MM.1S (cell line): ENCODE data around the gene ESYT3.

ENCODE experiments used
- DNase-seq: peaks from one replicate; pipeline ENCODE4 v3.0.0-alpha.2; 2015
- H2AFZ ChIP-seq: fragments of 300-600 bp; sonication (generic); 2 replicates; pipeline ENCODE4 v1.6.0; 2016; ENCODE audit warnings: antibody characterized with exemption, low read length
- H3F3A ChIP-seq: fragments of 300-600 bp; sonication (generic); 2 replicates; pipeline ENCODE4 v1.6.1; 2016; ENCODE audit warnings: mild to moderate bottlenecking, antibody characterized with exemption, low read length, moderate library complexity, mixed read lengths; ENCODE audit not compliant: insufficient read depth
- H3K27ac ChIP-seq: fragments of 300-600 bp; sonication (generic); 2 replicates; pipeline ENCODE4 v1.5.1; 2016; ENCODE audit warnings: mild to moderate bottlenecking, low read length
- H3K27me3 ChIP-seq: fragments of 300-600 bp; sonication (generic); replicated peaks from 2 replicates; pipeline ENCODE4 v1.6.0; 2016; ENCODE audit warnings: low read length; ENCODE audit not compliant: insufficient read depth
- H3K36me3 ChIP-seq: fragments of 300-600 bp; sonication (generic); replicated peaks from 2 replicates; pipeline ENCODE4 v1.6.1; 2016; ENCODE audit warnings: mild to moderate bottlenecking, low read length, mixed read lengths; ENCODE audit not compliant: insufficient read depth
- H3K4me1 ChIP-seq: fragments of 300-600 bp; sonication (generic); 2 replicates; pipeline ENCODE4 v1.6.1; 2016; ENCODE audit warnings: low read length, mixed read lengths
- H3K4me2 ChIP-seq: fragments of 300-600 bp; sonication (generic); 2 replicates; pipeline ENCODE4 v1.6.0; 2016; ENCODE audit warnings: low read depth, low read length
- H3K4me3 ChIP-seq: fragments of 300-600 bp; sonication (generic); 2 replicates; pipeline ENCODE4 v1.5.1; 2016; ENCODE audit warnings: low read length, mixed read lengths
- H3K79me2 ChIP-seq: fragments of 300-600 bp; sonication (generic); 2 replicates; pipeline ENCODE4 v1.6.1; 2016; ENCODE audit warnings: mixed run types, low read length, mixed read lengths
- H3K9ac ChIP-seq: fragments of 300-600 bp; sonication (generic); 2 replicates; pipeline ENCODE4 v1.6.1; 2016; ENCODE audit warnings: low read length, mixed read lengths
- H3K9me2 ChIP-seq: fragments of 300-600 bp; sonication (generic); replicated peaks from 2 replicates; pipeline ENCODE4 v1.6.1; 2016; ENCODE audit warnings: mild to moderate bottlenecking, low read length, mixed read lengths; ENCODE audit not compliant: insufficient read depth
- H3K9me3 ChIP-seq: fragments of 300-600 bp; sonication (generic); replicated peaks from 2 replicates; pipeline ENCODE4 v1.6.1; 2016; ENCODE audit warnings: mild to moderate bottlenecking, low read length, mixed read lengths; ENCODE audit not compliant: insufficient read depth
- H4K20me1 ChIP-seq: fragments of 300-600 bp; sonication (generic); 2 replicates; pipeline ENCODE4 v1.6.1; 2016; ENCODE audit warnings: mild to moderate bottlenecking, low read length, moderate library complexity, mixed read lengths; ENCODE audit not compliant: insufficient read depth
- EZH2 ChIP-seq: fragments of 300-600 bp; sonication (generic); optimal IDR thresholded peaks from 2 replicates; pipeline ENCODE3; 2017; ENCODE audit warnings: low read depth, mild to moderate bottlenecking, antibody characterized with exemption, low read length, mixed read lengths
- EZH2phosphoT487 ChIP-seq: fragments of 300-600 bp; sonication (generic); IDR thresholded peaks from 2 replicates; pipeline ENCODE4 v1.6.1; 2018; ENCODE audit warnings: antibody characterized with exemption, low read length
- TF ChIP-seq, protein P1 (sequence below): fragments of 300-600 bp; sonication (generic); IDR thresholded peaks from 2 replicates; pipeline ENCODE4 v1.5.1; 2016; ENCODE audit warnings: antibody characterized with exemption, low read length, mixed read lengths

The ESYT3 gene

DNA sequence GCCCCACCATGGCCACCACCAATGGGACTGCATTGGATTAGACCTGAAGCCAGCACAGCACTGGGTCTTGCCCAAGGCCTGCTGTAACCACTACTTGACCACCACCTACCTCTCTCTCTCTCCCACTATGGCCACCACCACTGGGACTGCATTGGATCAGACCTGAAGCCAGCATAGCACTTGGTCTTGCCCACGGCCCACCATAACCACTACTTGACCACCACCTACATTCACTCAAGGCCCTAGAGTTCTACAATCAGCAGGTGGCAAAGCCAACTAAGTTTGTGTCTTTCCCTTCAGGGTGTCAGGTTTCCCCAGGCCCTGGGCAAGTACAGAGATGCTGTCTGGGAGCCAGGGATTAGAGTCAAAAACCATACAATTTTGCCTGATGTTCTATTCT is 57.6 kb downstream of the ESYT3 start:
- Histone ChIP-seq H3K79me2 (no peaks in the 10 kb centered on the region), H3K4me1 (no peaks in the 10 kb centered on the region), H3K9me3 (no peaks in the 10 kb centered on the region), H4K20me1 (no peaks in the 10 kb centered on the region), H3K27ac (no peak overlapping the region), H3K9ac (no peak overlapping the region), H3K4me2 (no peak overlapping the region), H3K4me3 (no peak overlapping the region), H3K9me2 (no peaks in the 10 kb centered on the region), H3K27me3 (no peaks in the 10 kb centered on the region), H2AFZ (no peak overlapping the region), H3F3A (no peaks in the 10 kb centered on the region), H3K36me3 (no peaks in the 10 kb centered on the region)
- DNase-seq = no peak
- TF ChIP-seq, protein P1, sequence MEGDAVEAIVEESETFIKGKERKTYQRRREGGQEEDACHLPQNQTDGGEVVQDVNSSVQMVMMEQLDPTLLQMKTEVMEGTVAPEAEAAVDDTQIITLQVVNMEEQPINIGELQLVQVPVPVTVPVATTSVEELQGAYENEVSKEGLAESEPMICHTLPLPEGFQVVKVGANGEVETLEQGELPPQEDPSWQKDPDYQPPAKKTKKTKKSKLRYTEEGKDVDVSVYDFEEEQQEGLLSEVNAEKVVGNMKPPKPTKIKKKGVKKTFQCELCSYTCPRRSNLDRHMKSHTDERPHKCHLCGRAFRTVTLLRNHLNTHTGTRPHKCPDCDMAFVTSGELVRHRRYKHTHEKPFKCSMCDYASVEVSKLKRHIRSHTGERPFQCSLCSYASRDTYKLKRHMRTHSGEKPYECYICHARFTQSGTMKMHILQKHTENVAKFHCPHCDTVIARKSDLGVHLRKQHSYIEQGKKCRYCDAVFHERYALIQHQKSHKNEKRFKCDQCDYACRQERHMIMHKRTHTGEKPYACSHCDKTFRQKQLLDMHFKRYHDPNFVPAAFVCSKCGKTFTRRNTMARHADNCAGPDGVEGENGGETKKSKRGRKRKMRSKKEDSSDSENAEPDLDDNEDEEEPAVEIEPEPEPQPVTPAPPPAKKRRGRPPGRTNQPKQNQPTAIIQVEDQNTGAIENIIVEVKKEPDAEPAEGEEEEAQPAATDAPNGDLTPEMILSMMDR = no peak
- TF ChIP-seq EZH2 (no peak), EZH2phosphoT487 (no peak)

DNA sequence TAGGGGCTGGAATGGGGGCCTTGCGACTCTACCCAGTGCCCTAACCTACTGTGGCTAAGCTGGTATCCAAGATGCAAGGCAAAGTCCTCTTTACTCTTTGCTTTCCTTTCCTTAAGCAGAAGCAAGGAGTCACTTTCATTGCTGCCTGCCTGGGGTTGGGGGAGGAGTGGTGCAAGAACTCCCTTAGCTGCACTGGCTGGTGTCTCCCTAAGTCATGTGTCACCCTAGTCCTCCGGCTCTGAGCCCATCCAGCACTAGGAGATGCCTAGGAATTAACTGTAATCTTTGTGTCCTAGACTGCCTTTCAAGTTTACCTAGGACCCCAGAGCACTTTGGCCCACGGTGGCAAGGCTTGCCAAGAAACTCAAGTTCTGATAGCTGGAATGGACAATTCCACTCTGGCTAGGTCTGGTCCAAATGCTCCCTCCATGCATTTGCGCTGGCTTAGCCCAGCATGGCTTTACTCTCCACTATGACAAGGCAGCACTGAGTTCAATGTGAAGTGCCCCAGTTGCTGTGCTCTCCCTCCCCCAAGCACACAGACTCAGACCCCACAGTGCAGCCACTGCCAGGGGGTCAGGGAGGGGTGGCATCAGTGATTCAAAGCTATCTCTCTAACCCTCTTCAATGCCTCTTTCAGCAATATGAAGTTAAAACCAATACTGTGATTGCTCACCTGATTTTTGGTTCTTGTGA is 58.7 kb downstream of the ESYT3 start:
- H3K9me3 ChIP-seq = no peaks in the 10 kb centered on the region
- no peaks in the 10 kb centered on the region for H3K36me3 ChIP-seq
- H3K4me3 ChIP-seq = no peak overlapping the region
- DNase-seq = no peak
- H3K9me2 ChIP-seq = no peaks in the 10 kb centered on the region
- no peaks in the 10 kb centered on the region for H4K20me1 ChIP-seq
- H3K4me1 ChIP-seq = no peaks in the 10 kb centered on the region
- H3K27me3 ChIP-seq = no peaks in the 10 kb centered on the region
- no peak overlapping the region for H2AFZ ChIP-seq
- no peaks in the 10 kb centered on the region for H3K79me2 ChIP-seq
- no peaks in the 10 kb centered on the region for H3F3A ChIP-seq
- no peak overlapping the region for H3K27ac ChIP-seq
- TF ChIP-seq EZH2phosphoT487 (no peak), EZH2 (no peak)
- TF ChIP-seq, protein P1 = no peak
- H3K9ac ChIP-seq = no peak overlapping the region
- H3K4me2 ChIP-seq = no peak overlapping the region

DNA sequence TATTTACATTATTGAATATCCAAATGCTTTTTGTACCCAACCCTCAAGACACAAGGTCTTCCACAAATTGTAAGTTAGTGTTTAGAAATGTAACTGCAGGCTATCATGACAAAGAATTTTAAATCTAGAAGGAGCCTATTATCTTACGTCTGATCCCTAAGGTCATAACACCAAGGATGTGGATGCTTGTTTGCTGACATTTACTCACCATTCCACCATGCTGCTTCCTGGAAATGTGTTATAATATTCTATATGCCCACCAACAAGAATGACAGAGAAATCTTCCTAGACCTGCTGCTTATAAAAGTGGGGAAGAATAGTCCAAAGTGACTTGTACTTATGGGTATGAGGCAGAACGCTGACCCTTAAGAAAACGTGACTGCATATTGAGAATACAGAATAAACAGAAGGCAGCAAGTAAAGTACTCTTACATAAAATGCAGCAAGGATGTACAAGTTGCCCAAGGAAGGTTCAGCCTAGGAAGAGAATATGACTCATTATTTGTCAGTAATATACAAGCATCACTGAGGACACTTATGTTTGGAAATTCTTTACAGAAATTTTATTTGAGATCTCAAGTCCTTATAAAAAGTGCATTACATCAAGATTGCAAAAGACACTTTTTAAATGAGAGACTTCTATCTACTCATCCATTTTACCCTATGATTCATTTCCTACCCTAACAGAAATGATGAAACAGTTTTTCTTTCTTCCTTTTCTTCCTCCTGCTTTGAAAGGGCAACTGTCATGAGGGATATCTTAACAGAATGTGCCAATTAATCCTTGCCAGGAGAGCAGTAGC is 59.6 kb downstream of the ESYT3 start:
- Histone ChIP-seq H2AFZ (no peak overlapping the region), H3F3A (no peaks in the 10 kb centered on the region), H3K4me2 (no peak overlapping the region), H3K79me2 (no peaks in the 10 kb centered on the region), H3K36me3 (no peaks in the 10 kb centered on the region), H3K9ac (no peak overlapping the region), H3K27me3 (no peaks in the 10 kb centered on the region), H3K4me3 (no peak overlapping the region), H4K20me1 (no peaks in the 10 kb centered on the region), H3K9me2 (no peaks in the 10 kb centered on the region), H3K4me1 (no peaks in the 10 kb centered on the region), H3K9me3 (no peaks in the 10 kb centered on the region), H3K27ac (no peak overlapping the region)
- TF ChIP-seq, protein P1 = no peak
- no peak for DNase-seq
